Epithelial cell of esophagus (primary cell): Measurements from ENCODE around the gene SIAH1.

Experiments used
- DNase-seq: peaks from one replicate; pipeline ENCODE4 v3.0.0; 2010; ENCODE audit warnings: low read depth
- H3K4me3 ChIP-seq: 2 replicates; pipeline ENCODE4 v1.5.1; 2011; ENCODE audit warnings: mild to moderate bottlenecking, low read length, control low read depth
- TF ChIP-seq, protein P1 (sequence below): IDR thresholded peaks from 2 replicates; pipeline ENCODE4 v1.5.1; 2011; ENCODE audit warnings: low read depth, mild to moderate bottlenecking, low read length, control low read depth, inconsistent platforms; ENCODE audit not compliant: insufficient read depth; ENCODE audit errors: missing control alignments

Gene SIAH1

DNA sequence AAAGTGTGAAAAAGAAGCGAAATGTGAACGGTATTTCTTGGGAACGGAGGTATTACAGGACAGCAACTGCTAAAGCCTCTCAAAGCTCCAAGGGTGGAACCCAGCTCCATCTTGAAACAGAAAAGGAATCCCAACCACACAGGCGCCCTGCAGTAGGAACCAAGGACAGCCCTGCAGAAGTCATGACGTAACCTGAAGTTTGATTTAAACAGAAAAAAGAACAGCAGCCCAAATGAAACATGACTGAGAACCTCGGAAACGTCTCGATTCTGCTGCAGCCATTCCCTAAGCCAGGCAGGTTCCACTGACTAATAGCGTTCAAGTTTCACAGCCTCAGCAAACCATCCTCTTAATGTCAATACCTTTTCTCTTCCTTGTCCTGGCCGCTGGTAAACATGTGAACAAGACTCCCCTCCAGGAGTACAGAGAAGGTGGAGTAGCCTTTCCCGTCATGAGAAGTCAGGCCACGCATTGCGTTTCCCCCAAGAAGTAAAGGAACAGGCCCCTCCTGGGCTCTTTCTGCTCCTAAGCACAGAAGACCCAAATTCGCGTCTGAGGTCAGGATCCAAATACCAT lies 20.1 kb downstream of the SIAH1 start:
- H3K4me3 ChIP-seq, result peak overlapping the region; percentile 63
- TF ChIP-seq, protein P1, sequence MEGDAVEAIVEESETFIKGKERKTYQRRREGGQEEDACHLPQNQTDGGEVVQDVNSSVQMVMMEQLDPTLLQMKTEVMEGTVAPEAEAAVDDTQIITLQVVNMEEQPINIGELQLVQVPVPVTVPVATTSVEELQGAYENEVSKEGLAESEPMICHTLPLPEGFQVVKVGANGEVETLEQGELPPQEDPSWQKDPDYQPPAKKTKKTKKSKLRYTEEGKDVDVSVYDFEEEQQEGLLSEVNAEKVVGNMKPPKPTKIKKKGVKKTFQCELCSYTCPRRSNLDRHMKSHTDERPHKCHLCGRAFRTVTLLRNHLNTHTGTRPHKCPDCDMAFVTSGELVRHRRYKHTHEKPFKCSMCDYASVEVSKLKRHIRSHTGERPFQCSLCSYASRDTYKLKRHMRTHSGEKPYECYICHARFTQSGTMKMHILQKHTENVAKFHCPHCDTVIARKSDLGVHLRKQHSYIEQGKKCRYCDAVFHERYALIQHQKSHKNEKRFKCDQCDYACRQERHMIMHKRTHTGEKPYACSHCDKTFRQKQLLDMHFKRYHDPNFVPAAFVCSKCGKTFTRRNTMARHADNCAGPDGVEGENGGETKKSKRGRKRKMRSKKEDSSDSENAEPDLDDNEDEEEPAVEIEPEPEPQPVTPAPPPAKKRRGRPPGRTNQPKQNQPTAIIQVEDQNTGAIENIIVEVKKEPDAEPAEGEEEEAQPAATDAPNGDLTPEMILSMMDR, result no peak
- DNase-seq, result peak; percentile 52

GRCh38 chr16:48361540-48362144 lies 23.6 kb downstream of the SIAH1 start:
- TF ChIP-seq, protein P1, result no peak
- DNase-seq, result no peak
- no peak overlapping the region for H3K4me3 ChIP-seq

DNA sequence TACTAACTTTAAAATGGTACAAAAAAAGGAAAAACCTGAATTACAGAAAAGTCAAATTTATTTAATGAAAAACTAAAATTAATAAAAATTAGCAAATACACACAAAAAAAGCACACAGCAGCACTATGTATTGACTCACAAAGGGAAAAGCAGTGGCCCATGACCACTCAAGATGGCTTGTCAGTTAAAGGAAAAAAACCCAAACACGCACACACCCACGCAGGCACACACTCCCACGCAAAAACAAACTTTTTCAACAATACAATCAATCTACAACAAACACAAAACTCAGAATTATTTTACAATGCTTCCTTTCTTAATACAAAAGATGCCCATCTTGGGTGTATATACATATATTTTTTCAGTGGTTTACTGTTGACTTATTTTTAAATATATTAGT lies 24.2 kb downstream of the SIAH1 start:
- no peak overlapping the region for H3K4me3 ChIP-seq
- TF ChIP-seq, protein P1, result no peak
- no peak for DNase-seq

- no peak overlapping the region for H3K4me3 ChIP-seq
- no peak for DNase-seq
- TF ChIP-seq, protein P1, result no peak
These were observed 25.2 kb downstream of the SIAH1 start for GRCh38 chr16:48359983-48360382.

DNA sequence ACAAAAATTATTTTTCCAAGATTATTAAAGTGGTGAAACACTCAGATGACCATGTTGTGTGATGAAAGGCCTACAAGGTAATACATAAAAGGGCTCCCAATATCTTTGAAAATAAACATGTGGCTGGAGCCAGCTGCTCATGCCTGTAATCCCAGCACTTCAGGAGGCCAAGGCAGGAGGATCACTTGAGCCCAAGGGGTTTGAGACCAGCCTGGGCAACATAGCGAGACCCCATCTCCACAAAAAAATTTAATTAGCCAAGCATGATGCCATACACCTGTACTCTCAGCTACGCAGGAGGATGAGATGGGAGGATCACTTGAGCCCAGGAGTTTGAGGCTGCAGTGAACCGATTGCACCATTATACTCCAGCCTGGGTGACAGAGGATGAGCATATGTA lies 26.8 kb downstream of the SIAH1 start:
- no peak for DNase-seq
- no peak overlapping the region for H3K4me3 ChIP-seq
- TF ChIP-seq, protein P1, result no peak

DNA sequence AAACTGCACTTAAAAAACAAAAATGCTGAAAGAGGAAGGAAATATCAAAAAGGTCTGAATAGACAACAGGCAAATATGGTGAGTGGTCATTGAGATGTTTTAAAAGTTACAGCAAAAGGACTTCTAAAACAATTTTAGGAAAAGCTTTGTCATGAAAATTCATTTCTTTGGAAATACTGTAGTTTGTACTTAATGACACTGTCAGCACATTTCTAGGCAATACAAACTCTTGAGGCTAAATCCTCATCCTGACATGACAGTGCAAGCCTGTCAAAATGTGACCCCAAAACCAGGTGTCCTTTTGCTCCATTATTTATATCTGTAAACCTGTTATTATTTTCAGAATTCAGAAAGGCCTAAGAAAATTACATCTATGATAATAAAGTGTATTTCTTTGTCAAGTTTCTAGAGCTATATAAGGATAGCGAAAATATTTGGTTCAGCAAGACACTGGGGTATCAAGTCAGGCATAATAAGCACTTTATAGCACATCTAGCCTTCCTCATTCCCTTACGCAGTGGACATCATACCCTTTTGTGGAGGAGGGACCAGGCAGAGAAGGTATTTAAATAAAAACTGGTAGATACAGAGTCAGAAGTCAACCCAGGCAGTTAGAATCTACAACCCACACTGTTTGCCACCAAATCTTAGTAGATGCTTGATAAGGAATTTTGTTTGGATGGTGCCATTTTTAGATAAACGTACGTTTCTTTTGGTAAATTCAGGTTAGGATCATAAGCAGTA lies 28.4 kb downstream of the SIAH1 start:
- H3K4me3 ChIP-seq, result no peak overlapping the region
- TF ChIP-seq, protein P1, result no peak
- DNase-seq, result no peak
